HG02588 (cell line): ENCODE results near the gene C4BPB.

ENCODE experiments used
- ATAC-seq: cut with Tn5 transposase; IDR thresholded peaks from one replicate; pipeline ENCODE4 v1.9.1; 2021; ENCODE audit warnings: mild to moderate bottlenecking, moderate library complexity; ENCODE audit not compliant: unreplicated experiment

The C4BPB gene

DNA sequence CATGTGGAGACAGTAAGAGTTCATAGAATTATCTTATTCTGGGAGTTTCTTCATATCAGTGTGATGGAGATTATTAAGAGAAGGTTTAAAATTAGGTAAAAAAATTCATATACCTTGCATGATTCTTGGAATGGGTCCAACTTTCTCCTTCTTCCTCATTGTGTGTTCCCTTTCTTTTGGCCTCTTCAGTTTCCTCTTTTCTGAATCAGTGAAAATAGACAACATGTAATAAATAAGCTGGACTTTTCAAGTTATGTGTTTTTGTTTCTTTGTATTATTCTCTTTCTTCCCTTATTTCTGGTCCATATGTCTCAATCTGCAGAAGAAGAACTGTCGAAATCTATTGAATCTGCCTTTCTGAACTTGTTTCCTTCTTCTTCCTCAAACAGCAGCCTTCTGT is 45.9 kb downstream of the C4BPB start:
- ATAC-seq, result no peak

DNA sequence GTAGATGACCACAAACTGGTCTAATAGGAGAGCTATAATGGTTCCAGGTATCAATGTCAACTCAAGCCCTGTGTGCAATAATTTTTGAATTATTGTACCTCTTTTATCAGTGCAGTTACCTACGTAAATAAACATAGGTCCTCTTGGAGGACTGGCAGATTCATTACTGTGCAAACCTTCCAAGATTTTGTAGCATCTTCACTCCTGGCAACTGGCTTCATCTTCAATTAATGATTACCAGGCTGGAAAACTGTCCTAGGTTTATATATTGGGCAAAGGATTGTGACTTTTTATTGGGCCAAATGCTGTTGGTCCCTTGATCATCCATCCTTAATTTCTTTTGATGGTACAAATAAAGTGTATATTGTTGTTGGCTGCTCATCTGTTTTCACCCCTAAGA is 51.0 kb downstream of the C4BPB start:
- ATAC-seq, result no peak

- no peak for ATAC-seq
Measured at GRCh38 chr1:207140536-207140935, 51.9 kb downstream of the C4BPB start.

- no peak for ATAC-seq
Measured at GRCh38 chr1:207145401-207146058, 56.9 kb downstream of the C4BPB start.
